Myocyte (in vitro differentiated cells): ENCODE measurements around the gene LARP4B. TPM values are rescaled to one million over a fixed set of nuclear protein-coding genes. Genes with fewer than 3 reads are reported as not detected.

ENCODE experiments used
- DNase-seq: peaks from one replicate; pipeline ENCODE4 v3.0.0-alpha.2; 2012; ENCODE audit warnings: low read depth
- total RNA-seq: library from RNA; depleted of rRNA; stranded (reverse); fragments of >200 nt; gene quantifications from 2 replicates; pipeline ENCODE4 v1.2.3, GENCODE V29; 2014

LARP4B gene
- total RNA-seq, 1 donor from 2014 or later, result 28.0 TPM

- DNase-seq, result peak; percentile 66
These were observed 121.1 kb downstream of the LARP4B start for GRCh38 chr10:810351-810846.

GRCh38 chr10:809671-810350 is 121.7 kb downstream of the LARP4B start:
- no peak for DNase-seq

- DNase-seq, result no peak
These were observed 123.5 kb downstream of the LARP4B start for GRCh38 chr10:807958-808353.

- DNase-seq, result no peak
These were observed 124.1 kb downstream of the LARP4B start for GRCh38 chr10:807163-807957.

- DNase-seq, result peak; percentile 52
These were observed 124.9 kb downstream of the LARP4B start for GRCh38 chr10:806451-807162.

- no peak for DNase-seq
These were observed 125.7 kb downstream of the LARP4B start for GRCh38 chr10:805620-806305.

GRCh38 chr10:804787-805619 is 126.5 kb downstream of the LARP4B start:
- no peak for DNase-seq

- no peak for DNase-seq
These were observed 127.2 kb downstream of the LARP4B start for GRCh38 chr10:804191-804781.

- no peak for DNase-seq
These were observed 128.3 kb downstream of the LARP4B start for GRCh38 chr10:803041-803741.

GRCh38 chr10:802506-802905 is 129.0 kb downstream of the LARP4B start:
- peak; percentile 71 for DNase-seq

GRCh38 chr10:797179-797578 is 134.3 kb downstream of the LARP4B start:
- DNase-seq, result no peak

- no peak for DNase-seq
These were observed 135.3 kb downstream of the LARP4B start for GRCh38 chr10:796233-796632.

GRCh38 chr10:794382-794956 is 137.0 kb downstream of the LARP4B start:
- peak; percentile 33 for DNase-seq

GRCh38 chr10:792792-793100 is 138.8 kb downstream of the LARP4B start:
- DNase-seq, result peak; percentile 78

GRCh38 chr10:792083-792791 is 139.3 kb downstream of the LARP4B start:
- DNase-seq, result no peak

GRCh38 chr10:791639-792038 is 139.9 kb downstream of the LARP4B start:
- no peak for DNase-seq

- no peak for DNase-seq
These were observed 140.5 kb downstream of the LARP4B start for GRCh38 chr10:790821-791551.
